WTC11 (cell line): ENCODE results near the gene AGBL4. TPM values are rescaled to one million over a fixed set of nuclear protein-coding genes. Genes with fewer than 3 reads are reported as not detected.

Source experiments
- ATAC-seq: fragments of 200-7000 bp; cut with Tn5 transposase; 2 replicates; pipeline ENCODE4 v1.10.0; 2021; ENCODE audit warnings: mild to moderate bottlenecking, moderate library complexity
- CTCF ChIA-PET: fragments of 300-600 bp; sonication (Branson Sonifier 250); formaldehyde crosslinking; loops from one replicate; lab custom pipeline; 2021; ENCODE audit warnings: antibody characterized with exemption; lab: Charles Lee
- POLR2A ChIA-PET: fragments of 350-600 bp; sonication (Branson Sonifier 250); formaldehyde crosslinking; loops from one replicate; lab custom pipeline; 2021; ENCODE audit warnings: antibody characterized with exemption; lab: Charles Lee
- DNase-seq: peaks from one replicate; pipeline ENCODE4 v3.0.0; 2021; ENCODE audit warnings: low spot score
- H3K27ac Mint-ChIP-seq: 2 replicates; pipeline ENCODE4 v1.8.0; 2021; ENCODE audit warnings: mixed read lengths
- H3K27me3 Mint-ChIP-seq: 2 replicates; pipeline ENCODE4 v1.8.0; 2021; ENCODE audit warnings: low read depth, mild to moderate bottlenecking, moderate library complexity, mixed read lengths
- H3K36me3 Mint-ChIP-seq: 2 replicates; pipeline ENCODE4 v1.8.0; 2021; ENCODE audit warnings: mixed read lengths
- H3K4me1 Mint-ChIP-seq: 2 replicates; pipeline ENCODE4 v1.8.0; 2022; ENCODE audit warnings: mixed read lengths
- H3K4me3 Mint-ChIP-seq: 2 replicates; pipeline ENCODE4 v1.8.0; 2021; ENCODE audit warnings: mild to moderate bottlenecking, moderate library complexity, mixed read lengths
- H3K9me3 Mint-ChIP-seq: 2 replicates; pipeline ENCODE4 v1.8.0; 2021; ENCODE audit warnings: mixed read lengths
- CREB1 ChIP-seq: sonication (generic); formaldehyde crosslinking; IDR thresholded peaks from 2 replicates; pipeline ENCODE4 v1.8.0; 2023; ENCODE audit warnings: mild to moderate bottlenecking, missing genetic modification reagents
- EMX1 ChIP-seq: fragments of 250-450 bp; sonication (Bioruptor Pico); IDR thresholded peaks from 2 replicates; pipeline ENCODE4 v1.8.0; 2021; ENCODE audit warnings: mild to moderate bottlenecking
- FOXK1 ChIP-seq: sonication (generic); formaldehyde crosslinking; IDR thresholded peaks from 2 replicates; pipeline ENCODE4 v1.8.0; 2022; ENCODE audit warnings: mild to moderate bottlenecking, moderate library complexity, missing genetic modification reagents
- NR3C1 ChIP-seq: sonication (generic); formaldehyde crosslinking; conservative IDR thresholded peaks from 2 replicates; pipeline ENCODE4 v1.8.1; 2023; ENCODE audit warnings: low read depth, mild to moderate bottlenecking, missing genetic modification reagents
- TCF7 ChIP-seq: sonication (generic); formaldehyde crosslinking; IDR thresholded peaks from 2 replicates; pipeline ENCODE4 v1.8.0; 2022; ENCODE audit warnings: mild to moderate bottlenecking, low read depth, missing genetic modification reagents, moderate library complexity
- total RNA-seq: library from RNA; stranded (reverse); gene quantifications from 3 replicates; pipeline ENCODE4 v1.2.3, GENCODE V29; 2021
- TF ChIP-seq, protein P1 (sequence below): sonication (generic); formaldehyde crosslinking; IDR thresholded peaks from 2 replicates; pipeline ENCODE4 v1.8.0; 2022; ENCODE audit warnings: mild to moderate bottlenecking, missing genetic modification reagents
- TF ChIP-seq, protein P2 (sequence below): sonication (generic); formaldehyde crosslinking; conservative IDR thresholded peaks from 2 replicates; pipeline ENCODE4 v1.8.1; 2023; ENCODE audit warnings: mild to moderate bottlenecking, low read depth, missing genetic modification reagents, moderate library complexity
- TF ChIP-seq, protein P3 (sequence below): sonication (generic); formaldehyde crosslinking; IDR thresholded peaks from 2 replicates; pipeline ENCODE4 v1.8.1; 2022; ENCODE audit warnings: mild to moderate bottlenecking, missing genetic modification reagents, moderate library complexity, borderline replicate concordance
- TF ChIP-seq, protein P4 (sequence below): sonication (generic); formaldehyde crosslinking; IDR thresholded peaks from 2 replicates; pipeline ENCODE4 v1.8.1; 2023; ENCODE audit warnings: mild to moderate bottlenecking, missing genetic modification reagents, moderate library complexity
- TF ChIP-seq, protein P5 (sequence below): sonication (generic); formaldehyde crosslinking; IDR thresholded peaks from 2 replicates; pipeline ENCODE4 v1.8.1; 2022; ENCODE audit warnings: missing genetic modification reagents, borderline replicate concordance
- TF ChIP-seq, protein P6 (sequence below): fragments of 250-450 bp; sonication (Bioruptor Pico); IDR thresholded peaks from 2 replicates; pipeline ENCODE4 v1.8.0; 2021; ENCODE audit warnings: mild to moderate bottlenecking
- TF ChIP-seq, protein P7 (sequence below): sonication (generic); formaldehyde crosslinking; IDR thresholded peaks from 2 replicates; pipeline ENCODE4 v1.8.0; 2023; ENCODE audit warnings: mild to moderate bottlenecking, missing genetic modification reagents

Gene AGBL4
- total RNA-seq, 1 experiment from 2014 or later, result 0.87 TPM

DNA sequence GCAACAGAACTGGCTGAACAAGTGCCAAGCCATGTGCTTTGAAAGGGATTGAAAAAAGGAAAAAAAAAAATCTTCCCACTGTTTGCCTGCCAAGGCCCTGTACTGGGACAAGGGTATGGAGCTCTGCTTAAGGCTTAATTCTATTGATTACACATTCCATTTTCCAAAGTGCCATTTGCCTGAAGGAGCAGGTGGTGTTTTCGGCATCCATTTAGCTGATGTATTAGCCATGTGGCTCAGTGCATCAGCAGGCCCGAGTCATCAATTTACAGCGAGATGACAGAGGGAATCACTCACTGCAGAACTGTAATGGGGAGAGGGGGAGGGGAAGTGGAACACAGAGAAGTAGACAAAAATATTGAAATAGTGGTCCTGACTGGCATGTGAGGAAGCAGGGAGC is 1102.9 kb downstream of the AGBL4 start:
- no peak overlapping the region for H3K27ac Mint-ChIP-seq
- ChIA-PET POLR2A (no interaction called here), CTCF (interaction anchor here (1.2 kb wide), 1 partner anchor 50 kb away, joined by 3 read pairs; no protein-coding TSS in a partner anchor)
- H3K9me3 Mint-ChIP-seq, result no peaks in the 10 kb centered on the region
- no peaks in the 10 kb centered on the region for H3K27me3 Mint-ChIP-seq
- ATAC-seq (no peak), DNase-seq (no peak)
- peaks cover 8% of the 10 kb centered on the region for H3K4me1 Mint-ChIP-seq
- TF ChIP-seq FOXK1 (CRISPR knock-in tag) (no peak), TCF7 (CRISPR knock-in tag) (no peak), NR3C1 (no peak), EMX1 (no peak), CREB1 (CRISPR knock-in tag) (no peak)
- TF ChIP-seq, protein P1, sequence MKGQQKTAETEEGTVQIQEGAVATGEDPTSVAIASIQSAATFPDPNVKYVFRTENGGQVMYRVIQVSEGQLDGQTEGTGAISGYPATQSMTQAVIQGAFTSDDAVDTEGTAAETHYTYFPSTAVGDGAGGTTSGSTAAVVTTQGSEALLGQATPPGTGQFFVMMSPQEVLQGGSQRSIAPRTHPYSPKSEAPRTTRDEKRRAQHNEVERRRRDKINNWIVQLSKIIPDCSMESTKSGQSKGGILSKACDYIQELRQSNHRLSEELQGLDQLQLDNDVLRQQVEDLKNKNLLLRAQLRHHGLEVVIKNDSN (CRISPR knock-in tag), result no peak
- TF ChIP-seq, protein P2, sequence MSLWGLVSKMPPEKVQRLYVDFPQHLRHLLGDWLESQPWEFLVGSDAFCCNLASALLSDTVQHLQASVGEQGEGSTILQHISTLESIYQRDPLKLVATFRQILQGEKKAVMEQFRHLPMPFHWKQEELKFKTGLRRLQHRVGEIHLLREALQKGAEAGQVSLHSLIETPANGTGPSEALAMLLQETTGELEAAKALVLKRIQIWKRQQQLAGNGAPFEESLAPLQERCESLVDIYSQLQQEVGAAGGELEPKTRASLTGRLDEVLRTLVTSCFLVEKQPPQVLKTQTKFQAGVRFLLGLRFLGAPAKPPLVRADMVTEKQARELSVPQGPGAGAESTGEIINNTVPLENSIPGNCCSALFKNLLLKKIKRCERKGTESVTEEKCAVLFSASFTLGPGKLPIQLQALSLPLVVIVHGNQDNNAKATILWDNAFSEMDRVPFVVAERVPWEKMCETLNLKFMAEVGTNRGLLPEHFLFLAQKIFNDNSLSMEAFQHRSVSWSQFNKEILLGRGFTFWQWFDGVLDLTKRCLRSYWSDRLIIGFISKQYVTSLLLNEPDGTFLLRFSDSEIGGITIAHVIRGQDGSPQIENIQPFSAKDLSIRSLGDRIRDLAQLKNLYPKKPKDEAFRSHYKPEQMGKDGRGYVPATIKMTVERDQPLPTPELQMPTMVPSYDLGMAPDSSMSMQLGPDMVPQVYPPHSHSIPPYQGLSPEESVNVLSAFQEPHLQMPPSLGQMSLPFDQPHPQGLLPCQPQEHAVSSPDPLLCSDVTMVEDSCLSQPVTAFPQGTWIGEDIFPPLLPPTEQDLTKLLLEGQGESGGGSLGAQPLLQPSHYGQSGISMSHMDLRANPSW (CRISPR knock-in tag), result no peak
- TF ChIP-seq, protein P3, sequence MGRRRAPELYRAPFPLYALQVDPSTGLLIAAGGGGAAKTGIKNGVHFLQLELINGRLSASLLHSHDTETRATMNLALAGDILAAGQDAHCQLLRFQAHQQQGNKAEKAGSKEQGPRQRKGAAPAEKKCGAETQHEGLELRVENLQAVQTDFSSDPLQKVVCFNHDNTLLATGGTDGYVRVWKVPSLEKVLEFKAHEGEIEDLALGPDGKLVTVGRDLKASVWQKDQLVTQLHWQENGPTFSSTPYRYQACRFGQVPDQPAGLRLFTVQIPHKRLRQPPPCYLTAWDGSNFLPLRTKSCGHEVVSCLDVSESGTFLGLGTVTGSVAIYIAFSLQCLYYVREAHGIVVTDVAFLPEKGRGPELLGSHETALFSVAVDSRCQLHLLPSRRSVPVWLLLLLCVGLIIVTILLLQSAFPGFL (CRISPR knock-in tag), result no peak
- TF ChIP-seq, protein P4, sequence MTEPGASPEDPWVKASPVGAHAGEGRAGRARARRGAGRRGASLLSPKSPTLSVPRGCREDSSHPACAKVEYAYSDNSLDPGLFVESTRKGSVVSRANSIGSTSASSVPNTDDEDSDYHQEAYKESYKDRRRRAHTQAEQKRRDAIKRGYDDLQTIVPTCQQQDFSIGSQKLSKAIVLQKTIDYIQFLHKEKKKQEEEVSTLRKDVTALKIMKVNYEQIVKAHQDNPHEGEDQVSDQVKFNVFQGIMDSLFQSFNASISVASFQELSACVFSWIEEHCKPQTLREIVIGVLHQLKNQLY (CRISPR knock-in tag), result no peak
- TF ChIP-seq, protein P5, sequence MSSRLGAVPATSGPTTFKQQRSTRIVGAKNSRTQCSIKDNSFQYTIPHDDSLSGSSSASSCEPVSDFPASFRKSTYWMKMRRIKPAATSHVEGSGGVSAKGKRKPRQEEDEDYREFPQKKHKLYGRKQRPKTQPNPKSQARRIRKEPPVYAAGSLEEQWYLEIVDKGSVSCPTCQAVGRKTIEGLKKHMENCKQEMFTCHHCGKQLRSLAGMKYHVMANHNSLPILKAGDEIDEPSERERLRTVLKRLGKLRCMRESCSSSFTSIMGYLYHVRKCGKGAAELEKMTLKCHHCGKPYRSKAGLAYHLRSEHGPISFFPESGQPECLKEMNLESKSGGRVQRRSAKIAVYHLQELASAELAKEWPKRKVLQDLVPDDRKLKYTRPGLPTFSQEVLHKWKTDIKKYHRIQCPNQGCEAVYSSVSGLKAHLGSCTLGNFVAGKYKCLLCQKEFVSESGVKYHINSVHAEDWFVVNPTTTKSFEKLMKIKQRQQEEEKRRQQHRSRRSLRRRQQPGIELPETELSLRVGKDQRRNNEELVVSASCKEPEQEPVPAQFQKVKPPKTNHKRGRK (CRISPR knock-in tag), result no peak
- TF ChIP-seq, all 79 proteins: peak for 0
- no peaks in the 10 kb centered on the region for H3K36me3 Mint-ChIP-seq
- H3K4me3 Mint-ChIP-seq, result no peak overlapping the region

DNA sequence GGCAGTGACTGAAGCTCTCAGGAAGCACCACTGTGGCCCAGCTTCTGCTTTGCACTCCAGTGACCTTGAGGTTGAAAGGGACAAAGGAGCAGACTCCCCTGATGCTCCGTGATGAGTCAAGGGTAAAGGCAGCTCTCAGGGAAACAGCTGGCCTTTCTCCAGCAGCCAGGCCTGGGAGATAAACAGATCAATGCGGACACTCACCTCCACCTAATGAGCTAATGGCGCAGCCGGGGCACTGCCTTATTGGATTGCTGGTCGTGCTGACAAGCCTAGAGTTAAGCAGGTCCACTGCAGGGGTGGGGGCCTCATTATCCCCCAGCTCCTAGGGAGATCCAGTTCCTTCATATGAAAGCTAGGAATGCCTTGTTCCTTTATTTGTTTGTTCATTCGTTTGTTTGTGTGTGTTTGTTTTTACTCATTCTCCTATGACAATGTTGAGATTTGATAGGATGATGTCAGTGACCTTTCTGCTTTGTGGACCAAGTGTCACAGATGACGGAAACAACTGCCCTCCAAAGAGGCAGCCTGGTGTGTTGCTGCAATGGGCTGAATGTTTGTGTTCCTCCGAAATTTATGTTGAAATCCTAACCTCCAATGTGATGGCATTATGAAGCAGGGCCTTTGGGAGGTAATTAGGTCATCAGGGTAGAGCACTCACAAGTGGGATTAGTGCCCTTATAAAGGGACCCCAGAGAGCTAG is 1105.7 kb downstream of the AGBL4 start:
- CTCF ChIA-PET, result interaction anchor here (1.8 kb wide), 1 partner anchor 26 kb away, joined by 4 read pairs; no protein-coding TSS in a partner anchor

More for the DNA sequence above, 1105.7 kb downstream of the AGBL4 start:
- Mint-ChIP-seq H3K4me1 (peaks cover 8% of the 10 kb centered on the region), H3K27me3 (no peaks in the 10 kb centered on the region), H3K27ac (no peak overlapping the region), H3K36me3 (no peaks in the 10 kb centered on the region), H3K4me3 (no peak overlapping the region), H3K9me3 (no peaks in the 10 kb centered on the region)
- ATAC-seq (no peak), DNase-seq (no peak)
- TF ChIP-seq, protein P6, sequence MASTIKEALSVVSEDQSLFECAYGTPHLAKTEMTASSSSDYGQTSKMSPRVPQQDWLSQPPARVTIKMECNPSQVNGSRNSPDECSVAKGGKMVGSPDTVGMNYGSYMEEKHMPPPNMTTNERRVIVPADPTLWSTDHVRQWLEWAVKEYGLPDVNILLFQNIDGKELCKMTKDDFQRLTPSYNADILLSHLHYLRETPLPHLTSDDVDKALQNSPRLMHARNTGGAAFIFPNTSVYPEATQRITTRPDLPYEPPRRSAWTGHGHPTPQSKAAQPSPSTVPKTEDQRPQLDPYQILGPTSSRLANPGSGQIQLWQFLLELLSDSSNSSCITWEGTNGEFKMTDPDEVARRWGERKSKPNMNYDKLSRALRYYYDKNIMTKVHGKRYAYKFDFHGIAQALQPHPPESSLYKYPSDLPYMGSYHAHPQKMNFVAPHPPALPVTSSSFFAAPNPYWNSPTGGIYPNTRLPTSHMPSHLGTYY, result no peak
- no peak for TF ChIP-seq TCF7 (CRISPR knock-in tag)
- TF ChIP-seq, protein P7, sequence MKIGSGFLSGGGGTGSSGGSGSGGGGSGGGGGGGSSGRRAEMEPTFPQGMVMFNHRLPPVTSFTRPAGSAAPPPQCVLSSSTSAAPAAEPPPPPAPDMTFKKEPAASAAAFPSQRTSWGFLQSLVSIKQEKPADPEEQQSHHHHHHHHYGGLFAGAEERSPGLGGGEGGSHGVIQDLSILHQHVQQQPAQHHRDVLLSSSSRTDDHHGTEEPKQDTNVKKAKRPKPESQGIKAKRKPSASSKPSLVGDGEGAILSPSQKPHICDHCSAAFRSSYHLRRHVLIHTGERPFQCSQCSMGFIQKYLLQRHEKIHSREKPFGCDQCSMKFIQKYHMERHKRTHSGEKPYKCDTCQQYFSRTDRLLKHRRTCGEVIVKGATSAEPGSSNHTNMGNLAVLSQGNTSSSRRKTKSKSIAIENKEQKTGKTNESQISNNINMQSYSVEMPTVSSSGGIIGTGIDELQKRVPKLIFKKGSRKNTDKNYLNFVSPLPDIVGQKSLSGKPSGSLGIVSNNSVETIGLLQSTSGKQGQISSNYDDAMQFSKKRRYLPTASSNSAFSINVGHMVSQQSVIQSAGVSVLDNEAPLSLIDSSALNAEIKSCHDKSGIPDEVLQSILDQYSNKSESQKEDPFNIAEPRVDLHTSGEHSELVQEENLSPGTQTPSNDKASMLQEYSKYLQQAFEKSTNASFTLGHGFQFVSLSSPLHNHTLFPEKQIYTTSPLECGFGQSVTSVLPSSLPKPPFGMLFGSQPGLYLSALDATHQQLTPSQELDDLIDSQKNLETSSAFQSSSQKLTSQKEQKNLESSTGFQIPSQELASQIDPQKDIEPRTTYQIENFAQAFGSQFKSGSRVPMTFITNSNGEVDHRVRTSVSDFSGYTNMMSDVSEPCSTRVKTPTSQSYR, result no peak
- POLR2A ChIA-PET, result no interaction called here
